Measurements from ENCODE around the gene ZFTA. TPM values are rescaled to one million over a fixed set of nuclear protein-coding genes. Genes with fewer than 3 reads are reported as not detected.

Gene ZFTA
- total and polyA plus RNA-seq, 9 donors: 20.2 to 64.4 (median 48.3) TPM

DNA sequence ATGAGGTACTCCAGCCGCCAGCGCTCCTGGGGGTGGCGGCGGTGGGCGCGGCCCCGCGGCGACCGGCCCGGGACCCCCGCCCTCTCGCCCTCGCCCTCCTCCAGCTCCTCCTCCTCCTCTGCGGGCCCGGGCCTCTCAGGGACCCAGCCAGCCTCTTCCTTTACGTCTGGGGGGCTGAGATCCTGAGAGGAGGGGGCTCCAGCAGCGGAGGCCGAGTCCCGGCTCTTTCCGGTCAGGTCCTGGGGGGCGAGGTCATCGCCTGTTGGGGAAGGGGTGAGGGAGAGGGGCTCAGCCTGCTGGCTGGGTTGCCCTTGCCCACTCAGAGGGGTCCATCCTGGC lies 4.3 kb downstream of the ZFTA start:
- 18 to 43% (median 25%) methylated on average over 21 to 23 of the region's 23 CpGs for WGBS, 3 donors
- H3K27me3 ChIP-seq: no peaks in the 10 kb centered on the region
- peak overlapping the region; percentile 89 to 92 for H3K27ac ChIP-seq
- TF ChIP-seq POLR2A (IDR thresholded peaks at IDR 0.05) (no peak), EP300 (IDR thresholded peaks at IDR 0.05) (no peak)
- TF ChIP-seq, protein P1, sequence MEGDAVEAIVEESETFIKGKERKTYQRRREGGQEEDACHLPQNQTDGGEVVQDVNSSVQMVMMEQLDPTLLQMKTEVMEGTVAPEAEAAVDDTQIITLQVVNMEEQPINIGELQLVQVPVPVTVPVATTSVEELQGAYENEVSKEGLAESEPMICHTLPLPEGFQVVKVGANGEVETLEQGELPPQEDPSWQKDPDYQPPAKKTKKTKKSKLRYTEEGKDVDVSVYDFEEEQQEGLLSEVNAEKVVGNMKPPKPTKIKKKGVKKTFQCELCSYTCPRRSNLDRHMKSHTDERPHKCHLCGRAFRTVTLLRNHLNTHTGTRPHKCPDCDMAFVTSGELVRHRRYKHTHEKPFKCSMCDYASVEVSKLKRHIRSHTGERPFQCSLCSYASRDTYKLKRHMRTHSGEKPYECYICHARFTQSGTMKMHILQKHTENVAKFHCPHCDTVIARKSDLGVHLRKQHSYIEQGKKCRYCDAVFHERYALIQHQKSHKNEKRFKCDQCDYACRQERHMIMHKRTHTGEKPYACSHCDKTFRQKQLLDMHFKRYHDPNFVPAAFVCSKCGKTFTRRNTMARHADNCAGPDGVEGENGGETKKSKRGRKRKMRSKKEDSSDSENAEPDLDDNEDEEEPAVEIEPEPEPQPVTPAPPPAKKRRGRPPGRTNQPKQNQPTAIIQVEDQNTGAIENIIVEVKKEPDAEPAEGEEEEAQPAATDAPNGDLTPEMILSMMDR (IDR thresholded peaks at IDR 0.05): no peak
- intact Hi-C loops (cut with DNase I): loop anchor here in 2 of 4 donors (10.0 kb wide), 3 partner anchors 80 to 880 kb away; partner anchors contain the start of genes RTN3 (in 1 of the 2) and SLC3A2 (in 1 of the 2)
- H3K36me3 ChIP-seq: no peaks in the 10 kb centered on the region
- peak overlapping the region; percentile 52 for H3K4me3 ChIP-seq
- H3K9me3 ChIP-seq: no peaks in the 10 kb centered on the region
- peak in 1 of 5 donors; percentile 71 for DNase-seq
- H3K4me1 ChIP-seq (ENCODE audit: insufficient read depth): peaks cover 17% of the 10 kb centered on the region

DNA sequence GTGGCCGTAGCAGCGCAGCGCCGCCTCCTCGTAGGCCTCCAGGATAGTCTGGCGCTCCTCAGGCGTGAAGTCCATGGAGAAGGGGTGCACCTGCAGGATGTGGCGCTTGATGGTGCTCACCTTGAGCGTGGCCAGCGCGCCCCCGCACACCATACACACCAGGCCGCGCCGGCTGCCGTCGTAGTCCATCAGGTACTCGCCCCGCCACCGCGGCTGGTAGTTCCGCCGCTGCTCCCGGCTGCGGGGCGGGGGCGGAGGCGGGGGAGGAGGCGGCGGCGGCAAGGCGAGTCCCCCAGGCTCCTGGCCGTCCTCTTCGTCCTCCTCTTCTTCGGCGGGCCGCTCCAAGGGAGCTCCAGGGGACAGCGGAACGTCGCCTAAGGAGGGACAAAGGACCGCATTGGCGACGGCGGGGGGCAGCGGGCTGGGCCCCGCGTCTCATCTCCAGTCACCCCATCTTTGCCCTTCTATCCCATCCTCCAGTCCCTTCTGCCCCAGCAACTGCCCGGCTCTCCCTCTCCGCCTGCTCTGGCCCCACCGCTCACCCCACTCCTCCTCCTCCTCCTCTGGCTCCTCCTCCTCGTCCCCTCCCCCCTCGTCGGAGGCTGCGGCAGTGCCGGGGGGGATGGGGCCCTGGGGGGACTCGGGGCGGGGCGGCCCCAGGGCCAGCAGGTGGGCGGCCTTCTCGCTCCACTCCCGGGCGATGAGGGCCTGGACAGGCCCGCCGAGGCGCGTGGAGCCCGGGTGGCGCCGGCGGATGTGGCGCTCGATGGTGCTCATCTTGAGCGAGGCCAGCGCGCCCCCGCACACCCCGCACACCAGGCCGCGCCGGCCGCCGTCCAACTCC lies 4.9 kb downstream of the ZFTA start:
- peaks cover 17% of the 10 kb centered on the region for H3K4me1 ChIP-seq (ENCODE audit: insufficient read depth)
- H3K27ac ChIP-seq: peak overlapping the region; percentile 89 to 92
- TF ChIP-seq EP300 (IDR thresholded peaks at IDR 0.05) (no peak), POLR2A (IDR thresholded peaks at IDR 0.05) (peak; percentile 34)
- TF ChIP-seq, protein P1 (IDR thresholded peaks at IDR 0.05): peak in 1 of 3 donors; percentile 5
- H3K4me3 ChIP-seq: peak overlapping the region; percentile 52
- WGBS, 3 donors: 4 to 16% (median 8%) methylated on average over 42 to 82 of the region's 82 CpGs
- no peaks in the 10 kb centered on the region for H3K9me3 ChIP-seq
- no peaks in the 10 kb centered on the region for H3K36me3 ChIP-seq
- no peaks in the 10 kb centered on the region for H3K27me3 ChIP-seq
- intact Hi-C loops (cut with DNase I): loop anchor here in 2 of 4 donors (10.0 kb wide), 3 partner anchors 79 to 879 kb away; partner anchors contain the start of genes RTN3 (in 1 of the 2) and SLC3A2 (in 1 of the 2)
- peak; percentile 84 to 87 (median 87) for DNase-seq

DNA sequence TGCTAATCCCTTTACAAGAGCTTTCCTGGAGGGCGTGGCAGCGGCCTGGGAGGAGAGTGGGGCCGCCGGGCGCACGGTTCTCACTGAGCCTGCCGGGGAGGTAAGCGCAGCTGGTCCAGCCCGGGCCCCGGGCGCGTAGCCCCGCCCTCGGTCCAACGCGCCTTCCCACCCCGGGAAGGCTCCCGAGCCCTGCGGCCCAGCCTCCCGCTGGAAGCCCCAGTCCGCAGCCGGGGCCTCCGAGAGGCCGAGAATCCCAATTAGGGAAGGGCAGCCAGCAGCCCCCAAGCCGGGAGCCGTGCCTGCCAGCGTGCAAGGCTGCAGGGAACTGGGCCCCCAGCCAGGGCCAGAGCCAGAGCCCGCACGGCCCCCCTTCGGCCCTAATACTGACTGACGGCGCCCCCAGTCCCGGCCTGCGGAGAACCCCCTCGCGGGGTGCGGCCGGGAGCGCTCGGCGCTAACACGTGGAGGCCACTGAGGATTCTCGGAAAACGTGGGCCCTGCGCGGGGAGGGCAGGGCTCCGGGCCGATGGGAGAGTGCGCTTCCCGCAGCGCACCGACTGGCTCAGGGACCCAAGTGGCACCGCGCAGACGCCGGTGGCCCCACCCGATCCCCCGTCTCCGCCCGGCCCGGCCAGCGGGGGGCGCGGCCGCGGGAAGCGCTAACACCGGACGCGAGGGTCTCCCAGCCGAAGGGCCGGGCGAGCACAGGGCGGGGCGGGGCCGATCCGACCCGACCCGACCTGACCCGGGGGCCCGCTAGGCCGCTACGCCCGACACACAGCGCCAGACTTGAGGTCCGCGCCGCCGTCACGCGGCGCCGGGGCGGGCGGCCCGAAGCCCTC lies 5.7 kb downstream of the ZFTA start:
- peak; percentile 67 to 87 (median 80) for DNase-seq
- H3K36me3 ChIP-seq: no peaks in the 10 kb centered on the region
- TF ChIP-seq, protein P1 (IDR thresholded peaks at IDR 0.05): peak; percentile 6 to 46 (median 21)
- no peak for TF ChIP-seq EP300 (IDR thresholded peaks at IDR 0.05)
- intact Hi-C loops (cut with DNase I): loop anchor here in 2 of 4 donors (10.0 kb wide), 3 partner anchors 78 to 878 kb away; partner anchors contain the start of genes RTN3 (in 1 of the 2) and SLC3A2 (in 1 of the 2)
- 1 to 13% (median 12%) methylated on average over 29 to 96 of the region's 96 CpGs for WGBS, 3 donors
- no peaks in the 10 kb centered on the region for H3K27me3 ChIP-seq
- no peaks in the 10 kb centered on the region for H3K9me3 ChIP-seq
- peaks cover 17% of the 10 kb centered on the region for H3K4me1 ChIP-seq (ENCODE audit: insufficient read depth)
- H3K4me3 ChIP-seq: peak overlapping the region; percentile 52
- H3K27ac ChIP-seq: peak overlapping the region; percentile 89 to 92
